CD8-positive, alpha-beta memory T cell (primary cell): Measurements from ENCODE around the gene BAZ1B. TPM values are rescaled to one million over a fixed set of nuclear protein-coding genes. Genes with fewer than 3 reads are reported as not detected.
"Not testable (repeated sequence)": the region's sequence is repeated elsewhere in the genome, so short reads cannot be mapped to it uniquely, and the experiment has no call there.

Experiments used
- CTCF ChIA-PET: fragments of 350-600 bp; sonication (Branson Sonifier 250); formaldehyde crosslinking; loops from one replicate; lab custom pipeline; 2021; ENCODE audit warnings: antibody characterized with exemption; lab: Charles Lee
- POLR2A ChIA-PET: fragments of 350-600 bp; sonication (Branson Sonifier 250); formaldehyde crosslinking; loops from one replicate; lab custom pipeline; 2021; ENCODE audit warnings: antibody characterized with exemption; lab: Charles Lee
- DNase-seq, 5 donors: peaks; one replicate each; pipeline versions ENCODE4 v3.0.0 to v3.0.0-alpha.2; 2020 to 2022; ENCODE audit warnings: mixed read lengths in 1 of 5
- H3K27ac ChIP-seq: one replicate; pipeline ENCODE4 v1.7.0; 2013; ENCODE audit warnings: low read depth, mild to moderate bottlenecking, low read length, moderate library complexity
- H3K27me3 ChIP-seq: 2 replicates; pipeline ENCODE4 v1.7.0; 2013; ENCODE audit warnings: low read length, mild to moderate bottlenecking; ENCODE audit not compliant: insufficient read depth, poor library complexity, severe bottlenecking
- H3K36me3 ChIP-seq: 2 replicates; pipeline ENCODE4 v1.7.0; 2013; ENCODE audit warnings: mild to moderate bottlenecking, low read length, moderate library complexity; ENCODE audit not compliant: insufficient read depth
- H3K4me1 ChIP-seq: 2 replicates; pipeline ENCODE4 v1.7.0; 2013; ENCODE audit warnings: mild to moderate bottlenecking, low read length, moderate library complexity; ENCODE audit not compliant: insufficient read depth
- H3K4me3 ChIP-seq: 2 replicates; pipeline ENCODE4 v1.7.0; 2013; ENCODE audit warnings: mild to moderate bottlenecking, low read length
- H3K9me3 ChIP-seq: 2 replicates; pipeline ENCODE4 v1.7.0; 2013; ENCODE audit warnings: mild to moderate bottlenecking, low read length
- H3K27ac Mint-ChIP-seq, 8 donors: one replicate each; pipeline ENCODE4 v1.8.0; 2020 to 2021; ENCODE audit warnings: mixed read lengths in 8 of 8, mild to moderate bottlenecking in 6 of 8, inconsistent platforms in 3 of 8, moderate library complexity in 3 of 8
- H3K27me3 Mint-ChIP-seq, 2 donors: one replicate each; pipeline ENCODE4 v1.8.0; 2020 to 2021; ENCODE audit warnings: mixed read lengths in 2 of 2, mild to moderate bottlenecking in 1 of 2, moderate library complexity in 1 of 2
- H3K36me3 Mint-ChIP-seq, 3 donors: one replicate each; pipeline ENCODE4 v1.8.0; 2020 to 2021; ENCODE audit warnings: mixed read lengths in 3 of 3, inconsistent platforms in 1 of 3, mild to moderate bottlenecking in 1 of 3
- H3K4me1 Mint-ChIP-seq, 3 donors: one replicate each; pipeline ENCODE4 v1.8.0; 2020 to 2021; ENCODE audit warnings: mixed read lengths in 3 of 3, inconsistent platforms in 1 of 3, mild to moderate bottlenecking in 1 of 3
- H3K4me3 Mint-ChIP-seq, 7 donors: one replicate each; pipeline ENCODE4 v1.8.0; 2020 to 2021; ENCODE audit warnings: mixed read lengths in 7 of 7, mild to moderate bottlenecking in 6 of 7, moderate library complexity in 4 of 7, inconsistent platforms in 2 of 7
- H3K9me3 Mint-ChIP-seq, 5 donors: one replicate each; pipeline ENCODE4 v1.8.0; 2020 to 2022; ENCODE audit warnings: mixed read lengths in 5 of 5, mild to moderate bottlenecking in 3 of 5, moderate library complexity in 2 of 5, inconsistent platforms in 1 of 5
- polyA plus RNA-seq: library from polyadenylated mRNA; unstranded; fragments of 300-500 nt; fragmentation: Illumina TruSeq; gene quantifications from one replicate; pipeline ENCODE4 v1.2.3, GENCODE V29; 2021
- total RNA-seq, 2 experiments: library from RNA; stranded (reverse); gene quantifications; one replicate each; pipeline ENCODE4 v1.2.3, GENCODE V29; 2021

BAZ1B gene
- total and polyA plus RNA-seq, 3 experiments from 2014 or later: 31.1 to 118 (median 112) TPM

DNA sequence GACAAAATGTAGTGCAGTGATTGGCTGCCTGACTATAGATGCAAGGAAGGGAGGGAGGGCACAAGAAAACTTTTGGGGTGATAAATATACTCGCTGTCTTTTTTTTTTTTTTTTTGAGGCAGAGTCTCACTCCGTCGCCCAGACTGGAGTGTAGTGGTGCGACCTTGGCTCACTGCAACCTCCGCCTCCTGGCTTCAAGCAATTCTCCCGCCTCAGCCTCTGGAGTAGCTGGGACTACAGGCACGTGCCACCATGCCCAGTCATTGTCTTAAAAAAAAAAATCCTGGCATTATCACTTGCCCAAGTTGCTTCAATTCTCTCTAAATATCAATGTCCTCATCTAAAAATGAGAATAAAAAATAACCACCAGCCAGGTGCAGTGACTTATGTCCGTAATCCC is 96.1 kb downstream of the BAZ1B start:
- Mint-ChIP-seq H3K4me1 (no peaks in the 10 kb centered on the region), H3K36me3 (no peaks in the 10 kb centered on the region), H3K27ac (no peak overlapping the region), H3K4me3 (no peak overlapping the region), H3K9me3 (no peaks in the 10 kb centered on the region), H3K27me3 (peaks cover 6 to 10% of the 10 kb centered on the region in 2 donors)
- ChIA-PET CTCF (no interaction called here), POLR2A (no interaction called here)
- no peak overlapping the region for H3K27ac ChIP-seq
- H3K27me3 ChIP-seq: no peaks in the 10 kb centered on the region
- H3K4me3 ChIP-seq: no peak overlapping the region
- no peaks in the 10 kb centered on the region for H3K36me3 ChIP-seq
- H3K4me1 ChIP-seq: no peaks in the 10 kb centered on the region
- no peaks in the 10 kb centered on the region for H3K9me3 ChIP-seq
- no peak for DNase-seq

GRCh38 chr7:73425356-73425983 is 96.6 kb downstream of the BAZ1B start:
- H3K9me3 ChIP-seq: no peaks in the 10 kb centered on the region
- Mint-ChIP-seq H3K9me3 (no peaks in the 10 kb centered on the region), H3K4me1 (no peaks in the 10 kb centered on the region), H3K36me3 (no peaks in the 10 kb centered on the region), H3K27ac (peak overlapping the region in 1 of 8 donors; percentile 52), H3K4me3 (no peak overlapping the region), H3K27me3 (peaks cover 9 to 10% of the 10 kb centered on the region in 2 donors)
- H3K36me3 ChIP-seq: no peaks in the 10 kb centered on the region
- H3K27me3 ChIP-seq: no peaks in the 10 kb centered on the region
- H3K4me3 ChIP-seq: no peak overlapping the region
- ChIA-PET POLR2A (no interaction called here), CTCF (no interaction called here)
- no peak overlapping the region for H3K27ac ChIP-seq
- H3K4me1 ChIP-seq: no peaks in the 10 kb centered on the region
- DNase-seq: no peak

DNA sequence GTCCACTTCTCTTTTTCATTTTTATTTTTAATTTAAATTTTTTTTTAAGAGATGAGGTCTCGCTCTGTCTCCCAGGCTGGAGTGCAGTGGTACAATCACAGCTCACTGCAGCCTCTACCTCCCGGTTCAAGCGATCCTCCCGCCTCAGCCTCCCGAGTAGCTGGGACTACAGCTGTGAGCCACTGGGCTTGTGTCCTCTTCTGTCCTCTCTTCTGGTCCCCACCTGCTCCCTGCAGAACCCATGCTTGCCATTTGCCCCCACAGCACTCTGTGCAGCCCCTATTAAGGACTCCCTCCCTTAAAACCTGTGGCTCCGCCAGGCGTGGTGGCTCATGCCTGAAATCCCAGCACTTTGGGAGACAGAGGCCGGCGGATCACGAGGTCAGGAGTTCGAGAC is 97.6 kb downstream of the BAZ1B start:
- DNase-seq: no peak
- Histone ChIP-seq H3K4me3 (no peak overlapping the region), H3K27ac (no peak overlapping the region), H3K27me3 (no peaks in the 10 kb centered on the region), H3K9me3 (no peaks in the 10 kb centered on the region), H3K4me1 (no peaks in the 10 kb centered on the region), H3K36me3 (no peaks in the 10 kb centered on the region)
- no peak overlapping the region for H3K27ac Mint-ChIP-seq
- ChIA-PET CTCF (no interaction called here), POLR2A (no interaction called here)
- H3K9me3 Mint-ChIP-seq: no peaks in the 10 kb centered on the region
- no peaks in the 10 kb centered on the region for H3K36me3 Mint-ChIP-seq
- no peak overlapping the region for H3K4me3 Mint-ChIP-seq
- H3K27me3 Mint-ChIP-seq: peaks cover 9 to 10% of the 10 kb centered on the region in 2 donors
- no peaks in the 10 kb centered on the region for H3K4me1 Mint-ChIP-seq

GRCh38 chr7:73423519-73424488 is 98.3 kb downstream of the BAZ1B start:
- ChIA-PET POLR2A (no interaction called here), CTCF (no interaction called here)
- H3K4me1 ChIP-seq: no peaks in the 10 kb centered on the region
- Mint-ChIP-seq H3K9me3 (no peaks in the 10 kb centered on the region), H3K36me3 (no peaks in the 10 kb centered on the region), H3K4me1 (no peaks in the 10 kb centered on the region), H3K27ac (no peak overlapping the region), H3K27me3 (peaks cover 9 to 10% of the 10 kb centered on the region in 2 donors), H3K4me3 (no peak overlapping the region)
- H3K4me3 ChIP-seq: no peak overlapping the region
- DNase-seq: no peak
- H3K36me3 ChIP-seq: no peaks in the 10 kb centered on the region
- H3K27me3 ChIP-seq: no peaks in the 10 kb centered on the region
- no peaks in the 10 kb centered on the region for H3K9me3 ChIP-seq
- H3K27ac ChIP-seq: no peak overlapping the region

DNA sequence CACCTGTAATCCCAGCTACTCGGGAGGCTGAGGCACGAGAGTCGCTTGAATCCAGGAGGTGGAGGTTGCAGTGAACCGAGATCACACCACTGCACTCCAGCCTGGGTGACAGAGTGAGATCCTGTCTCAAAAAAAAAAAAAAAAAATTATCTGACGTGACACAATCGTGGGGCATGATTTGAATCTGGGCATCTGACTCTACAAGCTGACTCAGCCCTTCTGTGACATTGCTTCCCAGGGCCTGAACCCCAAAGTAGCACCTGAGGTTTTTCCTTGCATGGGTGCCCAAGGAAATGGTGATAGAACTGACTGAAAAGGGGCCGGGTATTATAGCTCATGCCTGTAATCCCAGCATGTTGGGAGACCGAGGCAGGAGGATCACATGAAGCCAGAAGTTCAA is 101.5 kb downstream of the BAZ1B start:
- H3K36me3 Mint-ChIP-seq, POLR2A ChIA-PET, CTCF ChIA-PET: not testable (repeated sequence)

GRCh38 chr7:73420016-73420415 is 102.1 kb downstream of the BAZ1B start:
- H3K9me3 ChIP-seq, H3K4me3 Mint-ChIP-seq, POLR2A ChIA-PET, H3K27me3 ChIP-seq, DNase-seq, CTCF ChIA-PET, H3K4me3 ChIP-seq, H3K4me1 ChIP-seq, H3K9me3 Mint-ChIP-seq, H3K4me1 Mint-ChIP-seq, H3K27me3 Mint-ChIP-seq, H3K36me3 ChIP-seq, H3K27ac ChIP-seq, H3K36me3 Mint-ChIP-seq: not testable (repeated sequence)
- peak overlapping the region in 1 of 8 donors; percentile 44 for H3K27ac Mint-ChIP-seq

More for the DNA sequence above, 101.5 kb downstream of the BAZ1B start:
- not testable (repeated sequence) for H3K4me3 Mint-ChIP-seq, H3K4me3 ChIP-seq, H3K4me1 Mint-ChIP-seq, DNase-seq, H3K27me3 Mint-ChIP-seq, H3K27ac ChIP-seq, H3K36me3 ChIP-seq, H3K9me3 ChIP-seq, H3K27me3 ChIP-seq, H3K4me1 ChIP-seq, H3K9me3 Mint-ChIP-seq
- peak overlapping the region in 1 of 8 donors; percentile 46 for H3K27ac Mint-ChIP-seq

DNA sequence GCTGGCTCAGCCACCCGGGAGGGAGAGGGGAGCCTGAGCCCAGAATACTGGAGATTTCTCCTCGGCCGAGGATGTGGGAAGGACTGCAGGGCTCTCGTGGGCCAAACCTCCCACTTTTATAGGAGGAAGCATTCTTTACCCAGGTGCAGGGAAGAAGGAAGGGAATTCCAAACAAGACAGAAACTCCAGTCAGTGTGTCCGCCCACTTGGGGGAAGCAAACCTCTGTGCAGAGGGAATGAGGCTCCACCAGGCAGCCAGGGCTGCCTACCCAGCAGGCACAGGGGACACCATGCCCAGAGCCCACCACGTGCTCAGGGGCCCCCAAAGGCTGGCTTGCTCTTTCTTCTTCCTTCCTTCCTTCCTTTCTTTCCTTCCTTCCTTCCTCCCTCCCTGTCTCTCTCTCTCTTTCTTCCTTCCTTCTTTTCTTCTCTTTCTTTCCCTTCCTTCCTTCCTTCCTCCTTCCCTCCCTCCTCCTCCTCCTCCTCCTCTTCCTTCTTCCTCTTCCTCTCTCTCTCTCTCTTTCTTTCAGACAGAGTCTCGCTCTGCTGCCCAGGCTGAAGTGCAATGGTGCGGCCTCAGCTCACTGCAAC is 103.9 kb downstream of the BAZ1B start:
- no peak overlapping the region for H3K27ac ChIP-seq
- CTCF ChIA-PET: no interaction called here
- Mint-ChIP-seq H3K27me3 (peaks cover 0 to 8% of the 10 kb centered on the region in 2 donors), H3K27ac (no peak overlapping the region), H3K9me3 (no peaks in the 10 kb centered on the region), H3K4me1 (no peaks in the 10 kb centered on the region), H3K4me3 (no peak overlapping the region), H3K36me3 (no peaks in the 10 kb centered on the region)
- H3K9me3 ChIP-seq: no peaks in the 10 kb centered on the region
- POLR2A ChIA-PET: no interaction called here
- H3K4me1 ChIP-seq: no peaks in the 10 kb centered on the region
- no peaks in the 10 kb centered on the region for H3K36me3 ChIP-seq
- H3K4me3 ChIP-seq: no peak overlapping the region
- H3K27me3 ChIP-seq: no peaks in the 10 kb centered on the region
- DNase-seq: no peak

DNA sequence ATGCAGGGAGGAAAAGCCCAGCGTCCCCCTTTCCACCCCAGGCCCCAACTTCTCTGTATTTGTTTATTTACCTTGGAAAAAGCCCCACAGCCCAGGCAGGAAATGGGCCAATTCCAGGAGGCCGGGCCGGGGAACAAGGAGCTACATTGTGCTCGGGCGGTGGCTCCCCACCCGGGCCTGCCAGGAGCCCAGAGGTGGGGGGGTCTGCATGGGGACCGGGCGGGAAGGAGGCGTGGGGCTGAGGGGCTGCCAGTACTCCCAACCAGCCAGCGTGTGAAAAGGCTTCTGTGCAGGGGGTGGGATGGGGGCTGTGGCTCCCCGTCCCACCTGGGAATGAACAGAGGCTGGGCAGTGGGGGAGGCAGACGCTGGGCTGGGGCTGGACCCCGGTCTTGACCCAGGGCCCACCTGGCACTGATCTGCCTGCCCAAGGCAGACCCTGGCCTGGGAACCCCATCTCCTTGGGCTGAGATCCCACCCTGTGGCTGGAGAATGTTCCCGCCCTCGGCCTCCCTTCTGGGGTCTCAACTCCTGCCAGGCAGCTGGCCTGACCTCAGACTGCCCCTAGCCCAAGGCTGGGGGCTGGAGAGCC is 111.5 kb downstream of the BAZ1B start:
- POLR2A ChIA-PET, CTCF ChIA-PET, H3K4me1 ChIP-seq, H3K9me3 ChIP-seq, H3K9me3 Mint-ChIP-seq, H3K4me3 ChIP-seq, H3K4me1 Mint-ChIP-seq, H3K27ac ChIP-seq, DNase-seq, H3K36me3 ChIP-seq, H3K4me3 Mint-ChIP-seq, H3K27ac Mint-ChIP-seq, H3K27me3 ChIP-seq, H3K27me3 Mint-ChIP-seq, H3K36me3 Mint-ChIP-seq: not testable (repeated sequence)
